Upper lobe of right lung (tissue), 1 donor: ENCODE measurements around the gene CKB. TPM values are rescaled to one million over a fixed set of nuclear protein-coding genes. Genes with fewer than 3 reads are reported as not detected.
A peak's percentile ranks its signal among the peaks of the same experiment; 100 is the strongest.

Source experiments
- ATAC-seq: fragments of 200-7000 bp; cut with Tn5 transposase; one replicate; pipeline ENCODE4 v1.9.1; 2020; ENCODE audit warnings: mild to moderate bottlenecking, moderate library complexity
- DNase-seq: peaks from one replicate; pipeline ENCODE4 v3.0.0-alpha.2; 2020
- H3K27ac ChIP-seq: fragments of 200-600 bp; one replicate; pipeline ENCODE4 v1.8.0; 2022
- H3K27me3 ChIP-seq: fragments of 200-600 bp; one replicate; pipeline ENCODE4 v1.8.0; 2022; ENCODE audit warnings: mild to moderate bottlenecking
- H3K36me3 ChIP-seq: fragments of 200-600 bp; one replicate; pipeline ENCODE4 v1.8.0; 2022
- H3K4me1 ChIP-seq: fragments of 200-600 bp; one replicate; pipeline ENCODE4 v1.8.0; 2022
- H3K4me3 ChIP-seq: fragments of 200-600 bp; one replicate; pipeline ENCODE4 v1.8.0; 2022; ENCODE audit warnings: mild to moderate bottlenecking
- H3K9me3 ChIP-seq: fragments of 200-600 bp; one replicate; pipeline ENCODE4 v1.8.0; 2022
- intact Hi-C: fragments of 100-400 bp; cut with DNase I; formaldehyde crosslinking; loops from one replicate; pipeline ENCODE4 v1.11.0; 2022
- total RNA-seq: library from RNA; stranded (reverse); fragmentation: NEBNext Ultra II Directional; extraction: Animal tissue kit (Norgen Biotek cat#: 25700); gene quantifications from one replicate; pipeline ENCODE4 v1.2.1, GENCODE V29; 2021
- TF ChIP-seq, protein P1 (sequence below): fragments of 200-600 bp; IDR thresholded peaks from one replicate; pipeline ENCODE4 v1.8.0; 2022; ENCODE audit warnings: antibody characterized with exemption
- donor health status: DM: no; HTN: yes; CAD: no; lungs with severe emphysema.

CKB gene
- total RNA-seq, 1 donor from 2014 or later: 148 TPM

DNA sequence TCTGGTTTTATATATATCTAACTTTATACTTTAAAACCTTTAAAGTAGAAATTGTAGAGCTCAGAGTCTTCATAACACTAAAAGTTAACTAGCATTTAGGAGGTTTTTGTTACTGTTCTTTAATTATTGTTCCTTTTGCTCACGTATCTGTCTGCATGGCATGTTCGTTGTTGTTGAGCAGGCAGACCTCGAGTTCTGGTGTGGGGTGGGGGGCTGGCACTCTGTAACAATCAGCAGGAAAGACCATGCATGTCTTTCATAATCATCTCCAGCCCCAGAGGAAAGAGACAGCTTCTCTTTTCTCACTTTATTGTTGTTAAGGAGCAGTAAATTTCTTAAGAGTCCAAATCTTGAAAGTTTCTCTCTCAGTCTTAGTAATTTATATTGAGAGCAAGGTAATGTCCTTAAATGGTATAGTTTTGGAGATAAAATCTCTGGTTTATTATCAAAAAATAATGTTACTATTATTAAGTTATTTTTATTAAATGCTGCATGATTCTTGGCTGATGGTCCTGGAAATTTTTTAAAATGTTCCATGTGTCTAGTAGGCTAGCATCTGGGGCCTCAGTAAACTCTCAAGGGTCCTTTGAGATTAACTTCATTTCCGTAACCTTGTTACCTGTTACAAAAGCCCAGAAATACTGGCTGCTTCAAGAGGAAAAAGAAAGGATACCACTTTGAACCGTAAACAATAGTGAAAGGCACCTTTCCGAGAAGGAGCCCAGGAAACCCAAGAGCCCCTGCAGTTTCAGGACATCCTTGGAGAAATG, 30.3 kb downstream of the CKB start:
- Histone ChIP-seq H3K27ac (peak overlapping the region; percentile 52), H3K27me3 (no peaks in the 10 kb centered on the region), H3K36me3 (peaks cover 89% of the 10 kb centered on the region), H3K9me3 (no peaks in the 10 kb centered on the region), H3K4me1 (peaks cover 4% of the 10 kb centered on the region), H3K4me3 (no peak overlapping the region)
- TF ChIP-seq, protein P1, sequence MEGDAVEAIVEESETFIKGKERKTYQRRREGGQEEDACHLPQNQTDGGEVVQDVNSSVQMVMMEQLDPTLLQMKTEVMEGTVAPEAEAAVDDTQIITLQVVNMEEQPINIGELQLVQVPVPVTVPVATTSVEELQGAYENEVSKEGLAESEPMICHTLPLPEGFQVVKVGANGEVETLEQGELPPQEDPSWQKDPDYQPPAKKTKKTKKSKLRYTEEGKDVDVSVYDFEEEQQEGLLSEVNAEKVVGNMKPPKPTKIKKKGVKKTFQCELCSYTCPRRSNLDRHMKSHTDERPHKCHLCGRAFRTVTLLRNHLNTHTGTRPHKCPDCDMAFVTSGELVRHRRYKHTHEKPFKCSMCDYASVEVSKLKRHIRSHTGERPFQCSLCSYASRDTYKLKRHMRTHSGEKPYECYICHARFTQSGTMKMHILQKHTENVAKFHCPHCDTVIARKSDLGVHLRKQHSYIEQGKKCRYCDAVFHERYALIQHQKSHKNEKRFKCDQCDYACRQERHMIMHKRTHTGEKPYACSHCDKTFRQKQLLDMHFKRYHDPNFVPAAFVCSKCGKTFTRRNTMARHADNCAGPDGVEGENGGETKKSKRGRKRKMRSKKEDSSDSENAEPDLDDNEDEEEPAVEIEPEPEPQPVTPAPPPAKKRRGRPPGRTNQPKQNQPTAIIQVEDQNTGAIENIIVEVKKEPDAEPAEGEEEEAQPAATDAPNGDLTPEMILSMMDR: no peak
- DNase-seq: no peak
- peak; percentile 39 for ATAC-seq
- intact Hi-C loops: no loop called here

DNA sequence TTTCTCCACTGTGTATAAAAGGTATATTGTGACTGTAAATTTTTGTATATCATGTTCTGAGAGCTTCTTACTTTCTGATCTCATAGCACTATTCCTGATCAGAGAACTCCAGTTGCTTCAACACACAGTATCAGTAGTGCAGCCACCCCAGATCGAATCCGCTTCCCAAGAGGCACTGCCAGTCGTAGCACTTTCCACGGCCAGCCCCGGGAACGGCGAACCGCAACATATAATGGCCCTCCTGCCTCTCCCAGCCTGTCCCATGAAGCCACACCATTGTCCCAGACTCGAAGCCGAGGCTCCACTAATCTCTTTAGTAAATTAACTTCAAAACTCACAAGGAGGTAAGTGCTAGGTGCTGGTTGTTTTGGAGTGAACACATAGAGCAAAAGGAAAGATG, 30.9 kb downstream of the CKB start:
- H3K9me3 ChIP-seq: no peaks in the 10 kb centered on the region
- no peaks in the 10 kb centered on the region for H3K27me3 ChIP-seq
- DNase-seq (no peak), ATAC-seq (no peak)
- intact Hi-C loops: no loop called here
- H3K4me3 ChIP-seq: no peak overlapping the region
- H3K27ac ChIP-seq: no peak overlapping the region
- peaks cover 86% of the 10 kb centered on the region for H3K36me3 ChIP-seq
- H3K4me1 ChIP-seq: peaks cover 4% of the 10 kb centered on the region
- TF ChIP-seq, protein P1: no peak

GRCh38 chr14:103489621-103490020, 33.0 kb downstream of the CKB start:
- Histone ChIP-seq H3K27me3 (no peaks in the 10 kb centered on the region), H3K36me3 (peaks cover 74% of the 10 kb centered on the region), H3K9me3 (no peaks in the 10 kb centered on the region), H3K4me1 (no peaks in the 10 kb centered on the region), H3K4me3 (no peak overlapping the region), H3K27ac (no peak overlapping the region)
- intact Hi-C loops: no loop called here
- TF ChIP-seq, protein P1: no peak
- ATAC-seq: no peak
- no peak for DNase-seq

DNA sequence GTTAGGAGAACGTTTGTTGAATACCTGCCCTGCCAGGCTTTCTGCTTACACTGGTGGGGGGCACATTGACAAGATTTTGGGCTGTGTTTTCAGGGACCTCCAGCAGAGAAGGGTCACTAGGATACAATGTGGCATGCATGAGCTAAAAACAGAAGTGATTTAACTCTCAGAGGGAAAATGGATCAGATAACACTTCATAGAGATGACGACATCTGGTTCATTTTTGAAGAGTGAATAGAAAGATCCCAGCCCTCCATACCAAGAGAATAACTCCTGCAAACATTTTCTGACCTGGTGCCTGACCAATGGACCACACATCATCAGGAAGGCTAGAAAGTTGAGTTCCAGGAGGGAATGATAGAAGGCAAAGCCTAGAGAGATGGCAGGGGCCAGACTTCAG, 33.7 kb downstream of the CKB start:
- TF ChIP-seq, protein P1: no peak
- no peak for DNase-seq
- peaks cover 74% of the 10 kb centered on the region for H3K36me3 ChIP-seq
- H3K4me1 ChIP-seq: no peaks in the 10 kb centered on the region
- no peak overlapping the region for H3K4me3 ChIP-seq
- H3K27ac ChIP-seq: no peak overlapping the region
- intact Hi-C loops: no loop called here
- no peaks in the 10 kb centered on the region for H3K9me3 ChIP-seq
- H3K27me3 ChIP-seq: no peaks in the 10 kb centered on the region
- no peak for ATAC-seq

DNA sequence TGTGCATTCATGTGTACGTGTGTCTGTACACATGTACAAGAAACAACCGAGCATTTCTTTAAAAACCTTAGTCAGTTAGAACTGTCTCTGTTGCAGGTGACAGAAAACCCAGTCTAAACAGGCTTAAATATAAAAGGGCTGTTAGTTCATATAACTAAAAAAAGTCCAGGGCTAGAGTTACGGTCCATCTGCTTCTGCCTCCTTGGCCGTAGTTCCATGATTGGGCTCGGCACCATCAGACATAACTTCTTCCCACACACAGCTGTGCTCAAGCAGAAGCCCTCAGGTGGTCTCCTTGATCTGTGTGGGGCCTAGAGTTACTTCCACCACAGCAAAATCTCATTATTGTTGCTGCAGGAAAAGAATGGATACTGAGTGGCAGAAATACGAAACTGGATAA, 34.6 kb downstream of the CKB start:
- Histone ChIP-seq H3K4me3 (no peak overlapping the region), H3K27ac (no peak overlapping the region), H3K27me3 (no peaks in the 10 kb centered on the region), H3K36me3 (peaks cover 74% of the 10 kb centered on the region), H3K4me1 (no peaks in the 10 kb centered on the region), H3K9me3 (no peaks in the 10 kb centered on the region)
- no peak for DNase-seq
- TF ChIP-seq, protein P1: no peak
- intact Hi-C loops: no loop called here
- no peak for ATAC-seq
